ENCODE data around the gene SSU72. TPM values are rescaled to one million over a fixed set of nuclear protein-coding genes. Genes with fewer than 3 reads are reported as not detected.
A peak's percentile ranks its signal among the peaks of the same experiment; 100 is the strongest.
"Not testable (repeated sequence)": the region's sequence is repeated elsewhere in the genome, so short reads cannot be mapped to it uniquely, and the experiment has no call there.

SSU72 gene
- polyA plus RNA-seq, 1 of the 3 experiments (the other 2 are of a cell fraction), result 104 TPM

- WGBS (ENCODE audit: low lambda C conversion rate), result 54% methylated on average over 4 of the region's 12 CpGs
- ChIA-PET CTCF (interaction anchor here (1.0 to 1.3 kb wide), 3 partner anchors 18 to 51 kb away, joined by 3 to 5 read pairs (median 4); no protein-coding TSS in a partner anchor), POLR2A (no interaction called here)
- no peak overlapping the region for H2AFZ ChIP-seq (ENCODE audit: low read depth)
- peaks cover 0 to 22% of the 10 kb centered on the region in 2 experiments; a peak in 1 of 4 replicates for H3K4me1 ChIP-seq (ENCODE audit: control insufficient read depth in 1 of 2, insufficient read depth in 2 of 2, low read depth in 1 of 2, low read length in 1 of 2)
- H3K9ac ChIP-seq, result no peak overlapping the region
- H3K4me3 ChIP-seq (ENCODE audit: low read depth in 2 of 2, low read length in 1 of 2), result no peak overlapping the region
- no peaks in the 10 kb centered on the region for H3K9me3 ChIP-seq
- no peaks in the 10 kb centered on the region for H3K27me3 ChIP-seq (ENCODE audit: insufficient read depth)
- no peaks in the 10 kb centered on the region for H3F3A ChIP-seq (replicated peaks; ENCODE audit: insufficient read depth)
- no peaks in the 10 kb centered on the region for H3K9me2 ChIP-seq
- no peaks in the 10 kb centered on the region; the same call in 1 of the 2 replicates for H4K20me1 ChIP-seq (ENCODE audit: insufficient read depth)
- H3K36me3 ChIP-seq (replicated peaks in 1 of 2; ENCODE audit: control insufficient read depth in 1 of 2, insufficient read depth in 2 of 2, low read length in 1 of 2), result no peaks in the 10 kb centered on the region
- no peaks in the 10 kb centered on the region for H3K79me2 ChIP-seq (ENCODE audit: insufficient read depth)
- DNase-seq, result peak; percentile 49
- TF ChIP-seq MEF2A (IDR thresholded peaks at IDR 0.05; ENCODE audit: borderline replicate concordance, low read depth) (no peak), EP300 (IDR thresholded peaks at IDR 0.05; ENCODE audit: borderline replicate concordance in 1 of 2, low read depth in 1 of 2, low read length in 1 of 2) (no peak), FOXM1 (IDR thresholded peaks at IDR 0.05; ENCODE audit: low read depth) (no peak), FOSL2 (IDR thresholded peaks at IDR 0.05; ENCODE audit: borderline replicate concordance, low read depth) (no peak), RCOR1 (IDR thresholded peaks at IDR 0.05; ENCODE audit: low read length) (no peak), PBX3 (IDR thresholded peaks at IDR 0.05) (no peak), JUND (IDR thresholded peaks at IDR 0.05) (no peak), RXRA (IDR thresholded peaks at IDR 0.05; ENCODE audit: borderline replicate concordance, low read depth) (no peak), ELF1 (IDR thresholded peaks at IDR 0.05) (no peak), YY1 (IDR thresholded peaks at IDR 0.05; ENCODE audit: low read depth) (no peak), POLR2AphosphoS5 (IDR thresholded peaks at IDR 0.05; ENCODE audit: low read depth, low read length) (no peak), GABPA (IDR thresholded peaks at IDR 0.05; ENCODE audit: low read depth) (no peak), FOXJ3 (CRISPR knock-in tag; IDR thresholded peaks at IDR 0.05) (no peak), EZH2phosphoT487 (IDR thresholded peaks at IDR 0.05; ENCODE audit: borderline replicate concordance, low read depth) (no peak), RAD21 (IDR thresholded peaks at IDR 0.05; ENCODE audit: low read length) (no peak)
- TF ChIP-seq, protein P1, sequence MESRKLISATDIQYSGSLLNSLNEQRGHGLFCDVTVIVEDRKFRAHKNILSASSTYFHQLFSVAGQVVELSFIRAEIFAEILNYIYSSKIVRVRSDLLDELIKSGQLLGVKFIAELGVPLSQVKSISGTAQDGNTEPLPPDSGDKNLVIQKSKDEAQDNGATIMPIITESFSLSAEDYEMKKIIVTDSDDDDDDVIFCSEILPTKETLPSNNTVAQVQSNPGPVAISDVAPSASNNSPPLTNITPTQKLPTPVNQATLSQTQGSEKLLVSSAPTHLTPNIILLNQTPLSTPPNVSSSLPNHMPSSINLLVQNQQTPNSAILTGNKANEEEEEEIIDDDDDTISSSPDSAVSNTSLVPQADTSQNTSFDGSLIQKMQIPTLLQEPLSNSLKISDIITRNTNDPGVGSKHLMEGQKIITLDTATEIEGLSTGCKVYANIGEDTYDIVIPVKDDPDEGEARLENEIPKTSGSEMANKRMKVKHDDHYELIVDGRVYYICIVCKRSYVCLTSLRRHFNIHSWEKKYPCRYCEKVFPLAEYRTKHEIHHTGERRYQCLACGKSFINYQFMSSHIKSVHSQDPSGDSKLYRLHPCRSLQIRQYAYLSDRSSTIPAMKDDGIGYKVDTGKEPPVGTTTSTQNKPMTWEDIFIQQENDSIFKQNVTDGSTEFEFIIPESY (IDR thresholded peaks at IDR 0.05; ENCODE audit: borderline replicate concordance, low read depth), result no peak
- TF ChIP-seq, protein P2, sequence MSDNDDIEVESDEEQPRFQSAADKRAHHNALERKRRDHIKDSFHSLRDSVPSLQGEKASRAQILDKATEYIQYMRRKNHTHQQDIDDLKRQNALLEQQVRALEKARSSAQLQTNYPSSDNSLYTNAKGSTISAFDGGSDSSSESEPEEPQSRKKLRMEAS (IDR thresholded peaks at IDR 0.05; ENCODE audit: low read depth), result no peak
- TF ChIP-seq, protein P3, sequence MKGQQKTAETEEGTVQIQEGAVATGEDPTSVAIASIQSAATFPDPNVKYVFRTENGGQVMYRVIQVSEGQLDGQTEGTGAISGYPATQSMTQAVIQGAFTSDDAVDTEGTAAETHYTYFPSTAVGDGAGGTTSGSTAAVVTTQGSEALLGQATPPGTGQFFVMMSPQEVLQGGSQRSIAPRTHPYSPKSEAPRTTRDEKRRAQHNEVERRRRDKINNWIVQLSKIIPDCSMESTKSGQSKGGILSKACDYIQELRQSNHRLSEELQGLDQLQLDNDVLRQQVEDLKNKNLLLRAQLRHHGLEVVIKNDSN (IDR thresholded peaks at IDR 0.05; ENCODE audit: borderline replicate concordance, low read depth), result no peak
- no peak overlapping the region for H3K4me2 ChIP-seq
- no peak overlapping the region for H3K27ac ChIP-seq (ENCODE audit: low read depth in 2 of 2, low read length in 1 of 2)
These were observed 22.0 kb upstream of the SSU72 start for GRCh38 chr1:1596493-1597274.

DNA sequence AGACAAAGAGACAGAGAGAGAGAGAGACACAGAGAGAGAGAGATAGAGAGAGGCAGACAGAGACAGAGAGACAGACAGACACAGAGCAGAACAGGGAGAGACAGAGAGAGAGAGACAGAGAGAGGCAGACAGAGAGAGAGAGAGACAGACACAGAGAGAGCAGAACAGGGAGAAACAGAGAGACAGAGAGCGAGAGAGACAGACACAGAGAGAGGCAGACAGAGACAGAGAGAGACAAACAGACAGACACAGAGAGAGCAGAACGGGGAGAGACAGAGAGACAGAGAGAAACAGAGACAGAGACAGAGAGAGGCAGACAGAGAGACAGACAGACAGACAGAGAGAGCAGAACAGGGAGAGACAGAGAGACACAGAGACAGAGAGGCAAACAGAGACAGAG is 20.7 kb upstream of the SSU72 start:
- H3K36me3 ChIP-seq (replicated peaks in 1 of 2; ENCODE audit: control insufficient read depth in 1 of 2, insufficient read depth in 2 of 2, low read length in 1 of 2); H3K9me2 ChIP-seq; H4K20me1 ChIP-seq (ENCODE audit: insufficient read depth); H3K4me2 ChIP-seq; H3K4me3 ChIP-seq (ENCODE audit: low read depth in 2 of 2, low read length in 1 of 2); DNase-seq; H3K9ac ChIP-seq; H3K27ac ChIP-seq (ENCODE audit: low read depth in 2 of 2, low read length in 1 of 2); H3K27me3 ChIP-seq (ENCODE audit: insufficient read depth); H2AFZ ChIP-seq (ENCODE audit: low read depth); POLR2A ChIA-PET; H3K9me3 ChIP-seq; H3F3A ChIP-seq (replicated peaks; ENCODE audit: insufficient read depth); CTCF ChIA-PET; H3K79me2 ChIP-seq (ENCODE audit: insufficient read depth): not testable (repeated sequence)
- WGBS (ENCODE audit: low lambda C conversion rate), result 84% methylated on average over 2 of the region's 2 CpGs
- H3K4me1 ChIP-seq (ENCODE audit: control insufficient read depth in 1 of 2, insufficient read depth in 2 of 2, low read depth in 1 of 2, low read length in 1 of 2), result peaks cover 0 to 14% of the 10 kb centered on the region in 2 experiments; a peak in 1 of 4 replicates

All from SK-N-SH (cell line).